GM12872 (cell line): ENCODE measurements around the gene POC1B.

Experiments used
- CTCF ChIP-seq: IDR thresholded peaks from 3 replicates; pipeline ENCODE4 v1.5.1; 2011; ENCODE audit warnings: low read depth, mild to moderate bottlenecking, low read length, moderate library complexity; ENCODE audit not compliant: insufficient read depth

POC1B gene

GRCh38 chr12:89454080-89454848, 71.6 kb downstream of the POC1B start:
- TF ChIP-seq CTCF = no peak

GRCh38 chr12:89453121-89453978, 72.5 kb downstream of the POC1B start:
- no peak for TF ChIP-seq CTCF

- no peak for TF ChIP-seq CTCF
Observed at GRCh38 chr12:89451841-89452251, 74.0 kb downstream of the POC1B start.

GRCh38 chr12:89450907-89451306, 74.9 kb downstream of the POC1B start:
- no peak for TF ChIP-seq CTCF

- TF ChIP-seq CTCF = no peak
Observed at GRCh38 chr12:89448951-89449371, 76.9 kb downstream of the POC1B start.

GRCh38 chr12:89448526-89448925, 77.3 kb downstream of the POC1B start:
- no peak for TF ChIP-seq CTCF

DNA sequence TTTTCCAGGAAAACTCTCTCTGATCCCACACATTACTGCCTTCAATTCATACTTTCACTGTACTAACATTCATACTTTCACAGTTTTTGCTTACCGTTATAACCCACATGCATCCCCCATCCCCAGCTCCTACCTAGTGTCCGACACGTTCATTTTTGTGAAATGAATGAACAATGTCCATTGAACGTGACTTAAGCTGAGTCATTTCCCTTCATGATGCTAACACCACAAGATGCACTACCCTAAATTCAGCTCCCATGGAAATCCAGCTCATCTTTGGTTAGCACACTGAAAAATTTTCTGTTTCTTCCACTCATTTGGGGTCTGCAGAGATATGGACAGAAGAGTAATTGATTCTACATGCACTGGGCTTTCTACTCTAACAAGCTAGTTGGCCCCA, 85.9 kb downstream of the POC1B start:
- TF ChIP-seq CTCF = no peak
